ENCODE measurements around the gene MTG2. TPM values are rescaled to one million over a fixed set of nuclear protein-coding genes. Genes with fewer than 3 reads are reported as not detected.
A peak's percentile ranks its signal among the peaks of the same experiment; 100 is the strongest.

The MTG2 gene
- polyA plus RNA-seq, 3 donors: 30.2 to 43.5 (median 34.2) TPM

- DNase-seq (ENCODE audit: extremely low read depth in 1 of 11, low read depth in 9 of 11, low spot score in 4 of 11): no peak
Observed at GRCh38 chr20:62234339-62234738, 51.5 kb downstream of the MTG2 start.

DNA sequence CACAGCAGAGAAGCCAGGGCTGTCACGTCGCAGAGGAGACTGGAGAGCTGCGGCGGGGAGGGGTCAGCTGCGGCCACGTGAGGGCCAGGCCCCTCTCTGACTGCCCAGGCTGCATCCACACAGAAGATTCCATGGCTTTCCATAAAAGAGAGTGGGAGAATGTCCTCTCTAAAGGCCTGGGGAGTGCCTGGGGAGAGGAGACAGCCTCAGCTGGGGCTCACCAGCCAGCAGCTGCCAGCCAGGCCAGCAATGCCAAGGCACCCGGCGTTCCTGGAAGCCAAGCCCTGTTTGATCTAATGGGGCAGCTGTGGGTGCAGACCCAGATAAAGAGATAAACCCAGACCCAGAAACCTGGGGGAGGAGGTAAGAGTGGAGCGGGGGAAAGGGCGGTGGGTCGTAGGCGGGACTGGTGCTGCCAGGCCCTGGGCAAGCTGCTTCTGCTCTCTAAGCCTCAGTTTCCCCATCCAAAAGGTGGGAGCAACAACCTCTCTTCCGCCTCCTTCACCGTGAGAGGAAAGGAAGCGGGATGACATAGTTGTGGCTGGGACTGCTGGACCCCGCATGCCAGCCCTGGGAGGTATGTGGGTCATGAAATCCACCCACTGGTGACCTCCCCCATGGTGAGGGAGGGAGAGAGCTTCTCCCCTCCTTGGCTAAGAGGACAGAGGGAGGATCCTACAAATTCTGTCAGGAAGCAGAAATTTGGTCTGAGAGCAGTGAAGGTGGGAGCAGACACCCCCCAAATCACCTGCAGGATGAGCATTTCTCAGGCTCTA is 52.4 kb downstream of the MTG2 start:
- no peak for DNase-seq (ENCODE audit: extremely low read depth in 1 of 11, low read depth in 9 of 11, low spot score in 4 of 11)

- DNase-seq (ENCODE audit: extremely low read depth in 1 of 11, low read depth in 9 of 11, low spot score in 4 of 11): no peak
Observed at GRCh38 chr20:62235777-62236157, 52.9 kb downstream of the MTG2 start.

DNA sequence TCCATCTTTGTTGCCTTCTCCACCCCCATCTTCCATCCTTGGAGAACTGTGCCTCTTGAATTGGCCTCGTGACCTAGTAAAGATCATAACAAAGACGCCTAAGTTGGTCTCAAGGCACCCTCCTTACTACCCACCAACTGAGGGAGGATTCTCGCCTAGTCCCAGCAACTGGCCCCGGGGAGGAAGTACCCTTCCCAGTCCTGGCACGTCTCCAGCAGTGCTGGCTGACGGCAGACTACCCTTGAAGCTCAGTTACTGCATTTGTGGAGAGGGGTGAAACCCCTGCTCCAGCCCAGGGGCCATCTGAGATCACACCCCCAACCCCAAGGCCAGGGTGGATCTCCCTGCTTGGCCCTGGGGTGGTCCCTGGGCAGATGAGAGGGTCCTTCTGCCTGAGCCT is 53.4 kb downstream of the MTG2 start:
- DNase-seq (ENCODE audit: extremely low read depth in 1 of 11, low read depth in 9 of 11, low spot score in 4 of 11): no peak

DNA sequence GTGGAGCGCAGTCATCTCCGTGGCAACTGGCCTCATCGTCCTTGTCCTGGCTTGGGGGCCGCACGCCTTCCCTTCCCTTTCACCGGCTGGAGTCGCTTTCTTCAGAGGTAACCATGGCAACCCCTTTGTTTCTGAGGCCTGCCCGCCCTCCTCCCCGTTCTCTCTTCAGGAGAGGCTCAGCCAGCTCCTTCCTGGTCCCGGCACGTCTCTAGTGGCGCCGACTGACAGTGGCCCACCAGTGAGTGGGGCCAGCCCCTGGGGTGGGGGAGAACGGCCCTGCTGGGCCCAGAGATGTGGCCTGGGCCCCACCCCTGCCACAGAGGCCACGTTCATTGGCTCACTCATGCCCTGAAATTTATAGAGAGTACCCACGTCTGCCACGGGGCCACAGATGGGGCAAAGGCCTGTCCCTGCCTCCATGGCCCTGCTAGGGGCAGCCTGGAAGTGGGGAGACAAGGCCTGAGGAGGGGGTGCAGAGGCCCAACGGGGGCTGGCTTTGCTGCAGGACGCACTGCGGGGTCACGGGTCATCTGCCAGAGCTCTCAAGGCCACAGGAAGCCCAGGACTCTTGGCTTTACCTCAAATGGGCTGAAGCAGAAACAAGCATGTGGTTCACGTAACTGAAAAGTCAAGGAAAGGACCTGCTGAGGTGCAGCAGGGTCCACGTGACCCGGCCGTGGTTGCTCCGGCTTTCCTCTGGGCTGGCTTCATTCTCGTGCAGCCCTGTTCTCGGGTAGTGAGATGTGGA is 54.1 kb downstream of the MTG2 start:
- peak in 1 of 11 donors; percentile 65 for DNase-seq (ENCODE audit: extremely low read depth in 1 of 11, low read depth in 9 of 11, low spot score in 4 of 11)

DNA sequence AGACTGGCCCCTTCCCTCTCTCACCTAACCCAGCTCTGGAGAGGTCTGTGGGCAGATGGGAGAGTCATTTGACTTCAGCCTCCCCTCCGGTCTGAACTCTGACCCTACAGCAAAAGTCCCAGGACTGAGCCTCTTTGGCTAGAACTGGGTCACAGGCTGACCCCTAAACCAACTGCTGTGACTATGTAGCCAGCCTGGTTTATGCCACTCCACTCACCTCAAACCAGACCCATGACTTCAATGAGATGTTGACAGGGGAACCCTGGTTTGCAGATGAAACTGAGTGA is 54.6 kb downstream of the MTG2 start:
- DNase-seq (ENCODE audit: extremely low read depth in 1 of 11, low read depth in 9 of 11, low spot score in 4 of 11): no peak

DNA sequence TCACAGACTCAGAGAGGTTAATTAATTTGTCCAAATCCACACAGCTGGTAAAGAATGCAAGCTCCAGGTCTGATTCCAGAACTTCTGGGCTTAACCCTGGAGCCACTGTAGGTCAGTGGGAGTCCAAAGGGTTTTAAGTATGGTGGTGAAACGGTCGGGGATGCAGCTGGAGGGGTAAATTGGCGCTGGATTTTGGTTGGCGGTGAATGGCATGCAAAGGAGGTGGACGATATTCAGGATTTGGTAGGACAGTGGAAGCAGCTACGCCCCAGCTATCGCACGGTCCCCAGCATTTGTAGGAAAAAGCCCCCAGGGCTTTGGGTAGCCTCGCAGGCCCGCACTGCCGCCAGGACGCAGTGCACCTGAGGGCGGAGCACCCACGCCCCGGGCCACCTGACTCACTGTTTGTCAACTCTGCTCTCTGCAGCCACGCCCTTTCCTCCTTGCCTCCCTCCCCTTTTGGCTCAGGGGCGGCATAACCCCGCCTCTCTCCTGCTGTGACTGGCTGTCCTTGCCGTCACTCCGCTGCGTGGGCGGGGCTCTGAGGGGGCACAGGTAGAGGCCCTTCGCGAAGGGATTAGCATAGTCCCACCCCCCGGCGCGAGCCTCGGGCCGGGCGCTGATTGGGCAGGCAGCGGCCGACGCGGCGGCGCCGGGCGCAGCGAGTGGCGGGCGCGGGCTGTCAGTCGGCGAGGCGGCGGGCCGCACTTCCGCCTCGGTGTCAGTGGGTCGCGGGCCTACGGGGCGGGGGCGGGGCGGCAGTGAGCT is 55.2 kb downstream of the MTG2 start, which contains the start of gene OSBPL2:
OSBPL2 (plus strand) TSS at position 721 of the 768 bp plus-strand sequence. CDS start 17,664 bp downstream, outside the sequence.
- peak; percentile 92 to 98 (median 96) for DNase-seq (ENCODE audit: extremely low read depth in 1 of 11, low read depth in 9 of 11, low spot score in 4 of 11)

GRCh38 chr20:62238569-62239277 is 55.9 kb downstream of the MTG2 start:
- no peak for DNase-seq (ENCODE audit: extremely low read depth in 1 of 11, low read depth in 9 of 11, low spot score in 4 of 11)

DNA sequence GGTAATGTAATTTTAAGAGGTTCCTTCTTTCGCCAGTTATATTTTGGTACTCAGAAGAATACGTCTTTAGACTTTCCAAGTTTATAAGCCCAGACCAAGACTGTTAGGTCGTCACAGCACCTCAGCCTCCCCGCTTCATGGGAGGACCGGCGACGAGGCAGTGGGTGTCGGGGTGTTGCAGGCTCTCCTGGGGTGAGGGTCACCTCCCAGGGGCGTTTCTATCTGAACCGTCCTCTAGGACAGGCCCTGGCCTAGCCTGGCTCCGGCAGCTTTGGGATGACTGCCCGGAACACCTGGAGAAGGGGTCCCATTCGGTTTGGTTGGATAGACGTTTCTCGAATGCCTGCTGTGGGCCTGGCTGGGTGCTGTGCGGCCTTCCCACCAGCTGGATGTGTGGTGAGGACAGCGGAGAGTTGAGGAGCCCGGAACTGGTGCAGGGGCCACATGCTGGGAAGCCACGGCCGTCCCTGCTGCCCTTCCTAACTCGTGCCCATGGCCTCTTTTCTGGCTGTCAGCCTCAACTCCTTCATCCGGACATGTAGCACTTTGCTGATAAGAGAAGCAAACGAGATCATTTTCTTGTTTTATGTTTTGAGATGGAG is 56.6 kb downstream of the MTG2 start:
- no peak for DNase-seq (ENCODE audit: extremely low read depth in 1 of 11, low read depth in 9 of 11, low spot score in 4 of 11)

GRCh38 chr20:62240020-62240685 is 57.3 kb downstream of the MTG2 start:
- DNase-seq (ENCODE audit: extremely low read depth in 1 of 11, low read depth in 9 of 11, low spot score in 4 of 11): no peak

- DNase-seq (ENCODE audit: extremely low read depth in 1 of 11, low read depth in 9 of 11, low spot score in 4 of 11): no peak
Observed at GRCh38 chr20:62241506-62241905, 58.7 kb downstream of the MTG2 start.

GRCh38 chr20:62242176-62242575 is 59.3 kb downstream of the MTG2 start:
- no peak for DNase-seq (ENCODE audit: extremely low read depth in 1 of 11, low read depth in 9 of 11, low spot score in 4 of 11)

GRCh38 chr20:62243106-62243505 is 60.3 kb downstream of the MTG2 start:
- no peak for DNase-seq (ENCODE audit: extremely low read depth in 1 of 11, low read depth in 9 of 11, low spot score in 4 of 11)

GRCh38 chr20:62243906-62244515 is 61.2 kb downstream of the MTG2 start:
- no peak for DNase-seq (ENCODE audit: extremely low read depth in 1 of 11, low read depth in 9 of 11, low spot score in 4 of 11)

GRCh38 chr20:62244644-62245108 is 61.8 kb downstream of the MTG2 start:
- DNase-seq (ENCODE audit: extremely low read depth in 1 of 11, low read depth in 9 of 11, low spot score in 4 of 11): no peak

DNA sequence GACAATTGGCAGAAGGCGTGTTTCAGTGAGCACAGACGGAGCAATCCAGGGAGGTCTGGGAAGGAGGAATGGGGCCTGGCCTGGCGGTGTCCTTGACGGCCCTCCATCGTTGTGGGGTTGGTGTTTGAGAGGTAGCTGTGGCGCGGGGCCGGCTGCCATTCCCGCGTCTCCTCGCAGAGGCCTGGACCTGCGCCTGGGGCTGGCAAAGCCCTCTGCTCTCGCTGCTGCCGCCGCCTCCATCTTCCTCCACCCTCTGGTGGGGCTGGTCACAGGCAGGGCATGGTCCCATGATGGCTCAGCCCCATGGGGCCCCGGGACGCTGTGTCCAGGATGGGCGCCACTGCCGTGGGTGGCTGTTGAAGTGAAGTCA is 63.1 kb downstream of the MTG2 start:
- no peak for DNase-seq (ENCODE audit: extremely low read depth in 1 of 11, low read depth in 9 of 11, low spot score in 4 of 11)

DNA sequence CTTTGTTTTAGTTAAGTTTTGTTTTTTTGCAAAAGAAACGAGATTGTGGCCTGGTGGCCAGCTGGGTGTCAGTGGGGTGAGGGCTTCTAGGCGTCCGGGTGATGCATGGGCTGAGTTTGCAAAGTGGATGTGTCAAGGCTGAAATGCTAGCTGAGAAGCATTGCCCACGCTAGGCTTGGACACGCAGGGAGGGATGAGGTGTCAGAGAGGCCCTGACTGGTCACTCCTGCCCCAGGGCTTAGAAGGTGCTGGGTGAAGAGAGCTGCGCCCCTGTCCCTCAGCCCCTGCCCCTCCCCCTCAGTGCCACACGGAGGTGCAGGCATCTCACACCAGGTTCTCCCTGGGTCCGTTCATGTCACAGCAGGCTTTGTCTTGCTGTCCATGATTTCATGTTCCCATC is 63.6 kb downstream of the MTG2 start:
- no peak for DNase-seq (ENCODE audit: extremely low read depth in 1 of 11, low read depth in 9 of 11, low spot score in 4 of 11)
